ENCODE measurements around the gene CACNA1I.

GRCh38 chr22:39647836-39648629, 77.5 kb downstream of the CACNA1I start:
- TF ChIP-seq EZH2 (IDR thresholded peaks at IDR 0.05; ENCODE audit: borderline replicate concordance, low read depth, low read length, poor library complexity, severe bottlenecking) (no peak), CTCF (conservative IDR thresholded peaks at IDR 0.05; ENCODE audit: low read depth, low read length) (no peak)
